ENCODE results near the gene MRPL2. TPM values are rescaled to one million over a fixed set of nuclear protein-coding genes. Genes with fewer than 3 reads are reported as not detected.

MRPL2 gene
- total RNA-seq, 2 donors from 2014 or later, result 7.4 to 10.6 TPM

GRCh38 chr6:43081043-43081442, 21.8 kb upstream of the MRPL2 start:
- ATAC-seq (ENCODE audit: insufficient number of reproducible peaks, low FRiP score, low read depth) (no peak), DNase-seq (ENCODE audit: low spot score) (no peak)
- no peaks in the 10 kb centered on the region for H3K9me3 ChIP-seq
- no peaks in the 10 kb centered on the region for H3K36me3 ChIP-seq
- H3K27me3 ChIP-seq (replicated peaks; ENCODE audit: insufficient read depth), result no peaks in the 10 kb centered on the region
- no peak for TF ChIP-seq CTCF (IDR thresholded peaks at IDR 0.05)
- H3K4me1 ChIP-seq (ENCODE audit: control insufficient read depth in 1 of 2, low read depth in 2 of 2), result peaks cover 5 to 9% of the 10 kb centered on the region in 2 donors
- no peak overlapping the region for H3K27ac ChIP-seq
- H3K4me3 ChIP-seq, result no peak overlapping the region

GRCh38 chr6:43078691-43079090, 19.5 kb upstream of the MRPL2 start:
- DNase-seq (ENCODE audit: low spot score) (no peak), ATAC-seq (ENCODE audit: insufficient number of reproducible peaks, low FRiP score, low read depth) (no peak)
- H3K4me1 ChIP-seq (ENCODE audit: control insufficient read depth in 1 of 2, low read depth in 2 of 2), result peaks cover 8 to 13% of the 10 kb centered on the region in 2 donors
- H3K4me3 ChIP-seq, result no peak overlapping the region
- TF ChIP-seq CTCF (IDR thresholded peaks at IDR 0.05), result no peak
- H3K9me3 ChIP-seq, result no peaks in the 10 kb centered on the region
- H3K27me3 ChIP-seq (replicated peaks; ENCODE audit: insufficient read depth), result no peaks in the 10 kb centered on the region
- no peaks in the 10 kb centered on the region for H3K36me3 ChIP-seq
- H3K27ac ChIP-seq, result no peak overlapping the region

- Histone ChIP-seq H3K27ac (no peak overlapping the region), H3K4me1 (ENCODE audit: control insufficient read depth in 1 of 2, low read depth in 2 of 2) (peaks cover 8 to 13% of the 10 kb centered on the region in 2 donors), H3K4me3 (no peak overlapping the region), H3K27me3 (replicated peaks; ENCODE audit: insufficient read depth) (no peaks in the 10 kb centered on the region), H3K9me3 (no peaks in the 10 kb centered on the region), H3K36me3 (peaks cover 2% of the 10 kb centered on the region)
- ATAC-seq (ENCODE audit: insufficient number of reproducible peaks, low FRiP score, low read depth), result no peak
- no peak for DNase-seq (ENCODE audit: low spot score)
- TF ChIP-seq CTCF (IDR thresholded peaks at IDR 0.05), result no peak
Observed at GRCh38 chr6:43077981-43078511, 18.8 kb upstream of the MRPL2 start.

- ATAC-seq (ENCODE audit: insufficient number of reproducible peaks, low FRiP score, low read depth) (no peak), DNase-seq (ENCODE audit: low spot score) (no peak)
- no peaks in the 10 kb centered on the region for H3K9me3 ChIP-seq
- peaks cover 8 to 13% of the 10 kb centered on the region in 2 donors for H3K4me1 ChIP-seq (ENCODE audit: control insufficient read depth in 1 of 2, low read depth in 2 of 2)
- H3K36me3 ChIP-seq, result peaks cover 9% of the 10 kb centered on the region
- TF ChIP-seq CTCF (IDR thresholded peaks at IDR 0.05), result no peak
- H3K27me3 ChIP-seq (replicated peaks; ENCODE audit: insufficient read depth), result no peaks in the 10 kb centered on the region
- no peak overlapping the region for H3K27ac ChIP-seq
- H3K4me3 ChIP-seq, result peak overlapping the region; percentile 67
Observed at GRCh38 chr6:43077333-43077809, 18.1 kb upstream of the MRPL2 start.

GRCh38 chr6:43076464-43077332, 17.5 kb upstream of the MRPL2 start:
- Histone ChIP-seq H3K9me3 (no peaks in the 10 kb centered on the region), H3K4me1 (ENCODE audit: control insufficient read depth in 1 of 2, low read depth in 2 of 2) (peaks cover 8 to 13% of the 10 kb centered on the region in 2 donors), H3K27me3 (replicated peaks; ENCODE audit: insufficient read depth) (no peaks in the 10 kb centered on the region), H3K27ac (no peak overlapping the region), H3K4me3 (peak overlapping the region; percentile 67), H3K36me3 (peaks cover 15% of the 10 kb centered on the region)
- DNase-seq (ENCODE audit: low spot score), result no peak
- no peak for TF ChIP-seq CTCF (IDR thresholded peaks at IDR 0.05)
- ATAC-seq (ENCODE audit: insufficient number of reproducible peaks, low FRiP score, low read depth), result no peak

All from thoracic aorta (tissue), 2 donors.